Measurements from ENCODE around the gene MGARP.

- TF ChIP-seq EZH2phosphoT487 (IDR thresholded peaks at IDR 0.05; ENCODE audit: insufficient read depth, low read depth) (no peak), EZH2 (IDR thresholded peaks at IDR 0.05; ENCODE audit: insufficient read depth, poor library complexity, severe bottlenecking) (no peak)
Observed at GRCh38 chr4:139278485-139278884, 1.5 kb downstream of the MGARP start.

Data from GM23248 (cell line).